Fibroblast of lung (primary cell): Measurements from ENCODE around the gene PLA2G6.

Experiments used
- CTCF ChIP-seq, 2 donors: IDR thresholded peaks in 1 of 2; conservative IDR thresholded peaks in 1 of 2; 1 replicate in 1 of 2; 2 replicates in 1 of 2; pipeline ENCODE4 v1.5.1; 2011 to 2012; ENCODE audit warnings: low read length in 2 of 2, control low read depth in 1 of 2, inconsistent platforms in 1 of 2, low read depth in 1 of 2, mild to moderate bottlenecking in 1 of 2
- EZH2 ChIP-seq: IDR thresholded peaks from 2 replicates; pipeline ENCODE4 v1.5.1; 2012; ENCODE audit warnings: low read length, control low read depth, mild to moderate bottlenecking; ENCODE audit errors: missing control alignments

- TF ChIP-seq CTCF (conservative IDR thresholded peaks at IDR 0.05 in 1 of 2, IDR thresholded peaks at IDR 0.05 in 1 of 2; ENCODE audit: low read depth in 1 of 2, low read length in 2 of 2) (no peak), EZH2 (no peak)
These were observed 13.6 kb downstream of the PLA2G6 start for GRCh38 chr22:38167988-38168407.
